ENCODE data around the gene MGAM2.

MGAM2 gene

GRCh38 chr7:142111499-142111898 lies at the start of gene MGAM2:
Gene MGAM2, plus strand, starts transcription at chr7:142111718. Its CDS starts 5,156 bp downstream, at chr7:142116874.
- TF ChIP-seq CTCF (IDR thresholded peaks at IDR 0.05; ENCODE audit: low read depth, low read length, missing control alignments): no peak
- in situ Hi-C loops (cut with HindIII; ENCODE audit: low sequenced_read_pairs): no loop called here
- no peak within 1 kb of the TSS for H3K4me3 ChIP-seq (ENCODE audit: low read depth, low read length)
- no peak for DNase-seq (ENCODE audit: low read depth)

- in situ Hi-C loops (cut with HindIII; ENCODE audit: low sequenced_read_pairs): no loop called here
- H3K4me3 ChIP-seq (ENCODE audit: low read depth, low read length): no peak overlapping the region
- no peak for DNase-seq (ENCODE audit: low read depth)
- TF ChIP-seq CTCF (IDR thresholded peaks at IDR 0.05; ENCODE audit: low read depth, low read length, missing control alignments): no peak
Observed at GRCh38 chr7:142063551-142064442, 47.7 kb upstream of the MGAM2 start.

GRCh38 chr7:142066536-142066935 lies 45.0 kb upstream of the MGAM2 start:
- no peak for TF ChIP-seq CTCF (IDR thresholded peaks at IDR 0.05; ENCODE audit: low read depth, low read length, missing control alignments)
- H3K4me3 ChIP-seq (ENCODE audit: low read depth, low read length): no peak overlapping the region
- in situ Hi-C loops (cut with HindIII; ENCODE audit: low sequenced_read_pairs): no loop called here
- no peak for DNase-seq (ENCODE audit: low read depth)

GRCh38 chr7:142077762-142078161 lies 33.8 kb upstream of the MGAM2 start:
- no peak for TF ChIP-seq CTCF (IDR thresholded peaks at IDR 0.05; ENCODE audit: low read depth, low read length, missing control alignments)
- no peak overlapping the region for H3K4me3 ChIP-seq (ENCODE audit: low read depth, low read length)
- in situ Hi-C loops (cut with HindIII; ENCODE audit: low sequenced_read_pairs): no loop called here
- DNase-seq (ENCODE audit: low read depth): no peak

- no peak overlapping the region for H3K4me3 ChIP-seq (ENCODE audit: low read depth, low read length)
- no peak for DNase-seq (ENCODE audit: low read depth)
- TF ChIP-seq CTCF (IDR thresholded peaks at IDR 0.05; ENCODE audit: low read depth, low read length, missing control alignments): no peak
- in situ Hi-C loops (cut with HindIII; ENCODE audit: low sequenced_read_pairs): no loop called here
Observed at GRCh38 chr7:142083605-142084004, 27.9 kb upstream of the MGAM2 start.

- H3K4me3 ChIP-seq (ENCODE audit: low read depth, low read length): no peak overlapping the region
- in situ Hi-C loops (cut with HindIII; ENCODE audit: low sequenced_read_pairs): no loop called here
- no peak for TF ChIP-seq CTCF (IDR thresholded peaks at IDR 0.05; ENCODE audit: low read depth, low read length, missing control alignments)
- DNase-seq (ENCODE audit: low read depth): no peak
Observed at GRCh38 chr7:142085428-142085827, 26.1 kb upstream of the MGAM2 start.
